ENCODE measurements around the gene MUSK.

Gene MUSK

GRCh38 chr9:110668570-110669167 is at the start of gene MUSK:
Gene MUSK (plus strand): TSS chr9:110668791. CDS start chr9:110668905, 114 bp downstream.
- in situ Hi-C loops (cut with MboI; ENCODE audit: low sequenced_read_pairs, unreplicated experiment): no loop called here
- TF ChIP-seq CTCF (IDR thresholded peaks at IDR 0.05; ENCODE audit: borderline replicate concordance, control extremely low read depth, extremely low read depth, insufficient read depth, missing control alignments): no peak
- no peak for DNase-seq (ENCODE audit: low spot score)

GRCh38 chr9:110619831-110620230 is 48.8 kb upstream of the MUSK start:
- no peak for TF ChIP-seq CTCF (IDR thresholded peaks at IDR 0.05; ENCODE audit: borderline replicate concordance, control extremely low read depth, extremely low read depth, insufficient read depth, missing control alignments)
- in situ Hi-C loops (cut with MboI; ENCODE audit: low sequenced_read_pairs, unreplicated experiment): loop anchor here (25.0 kb wide), 2 partner anchors 183 to 408 kb away; partner anchors contain the start of gene C9orf152

GRCh38 chr9:110620726-110621125 is 47.9 kb upstream of the MUSK start:
- TF ChIP-seq CTCF (IDR thresholded peaks at IDR 0.05; ENCODE audit: borderline replicate concordance, control extremely low read depth, extremely low read depth, insufficient read depth, missing control alignments): no peak
- in situ Hi-C loops (cut with MboI; ENCODE audit: low sequenced_read_pairs, unreplicated experiment): loop anchor here (25.0 kb wide), 2 partner anchors 183 to 408 kb away; partner anchors contain the start of gene C9orf152
- no peak for DNase-seq (ENCODE audit: low spot score)

More at GRCh38 chr9:110619831-110620230, 48.8 kb upstream of the MUSK start:
- no peak for DNase-seq (ENCODE audit: low spot score)

- no peak for TF ChIP-seq CTCF (IDR thresholded peaks at IDR 0.05; ENCODE audit: borderline replicate concordance, control extremely low read depth, extremely low read depth, insufficient read depth, missing control alignments)
- in situ Hi-C loops (cut with MboI; ENCODE audit: low sequenced_read_pairs, unreplicated experiment): loop anchor here (25.0 kb wide), 2 partner anchors 185 to 410 kb away; partner anchors contain the start of gene C9orf152
- DNase-seq (ENCODE audit: low spot score): no peak
Observed at GRCh38 chr9:110622368-110622767, 46.2 kb upstream of the MUSK start.

GRCh38 chr9:110623462-110624025 is 45.0 kb upstream of the MUSK start:
- peak; percentile 25 for DNase-seq (ENCODE audit: low spot score)
- in situ Hi-C loops (cut with MboI; ENCODE audit: low sequenced_read_pairs, unreplicated experiment): loop anchor here (25.0 kb wide), 2 partner anchors 186 to 411 kb away; partner anchors contain the start of gene C9orf152
- TF ChIP-seq CTCF (IDR thresholded peaks at IDR 0.05; ENCODE audit: borderline replicate concordance, control extremely low read depth, extremely low read depth, insufficient read depth, missing control alignments): peak; percentile 49

- no peak for DNase-seq (ENCODE audit: low spot score)
- in situ Hi-C loops (cut with MboI; ENCODE audit: low sequenced_read_pairs, unreplicated experiment): no loop called here
- TF ChIP-seq CTCF (IDR thresholded peaks at IDR 0.05; ENCODE audit: borderline replicate concordance, control extremely low read depth, extremely low read depth, insufficient read depth, missing control alignments): no peak
Observed at GRCh38 chr9:110626101-110626829, 42.3 kb upstream of the MUSK start.

All from GM13976 (cell line).